ENCODE measurements around the gene C15orf39.
"Not testable (repeated sequence)": the region's sequence is repeated elsewhere in the genome, so short reads cannot be mapped to it uniquely, and the experiment has no call there.

Gene C15orf39

DNA sequence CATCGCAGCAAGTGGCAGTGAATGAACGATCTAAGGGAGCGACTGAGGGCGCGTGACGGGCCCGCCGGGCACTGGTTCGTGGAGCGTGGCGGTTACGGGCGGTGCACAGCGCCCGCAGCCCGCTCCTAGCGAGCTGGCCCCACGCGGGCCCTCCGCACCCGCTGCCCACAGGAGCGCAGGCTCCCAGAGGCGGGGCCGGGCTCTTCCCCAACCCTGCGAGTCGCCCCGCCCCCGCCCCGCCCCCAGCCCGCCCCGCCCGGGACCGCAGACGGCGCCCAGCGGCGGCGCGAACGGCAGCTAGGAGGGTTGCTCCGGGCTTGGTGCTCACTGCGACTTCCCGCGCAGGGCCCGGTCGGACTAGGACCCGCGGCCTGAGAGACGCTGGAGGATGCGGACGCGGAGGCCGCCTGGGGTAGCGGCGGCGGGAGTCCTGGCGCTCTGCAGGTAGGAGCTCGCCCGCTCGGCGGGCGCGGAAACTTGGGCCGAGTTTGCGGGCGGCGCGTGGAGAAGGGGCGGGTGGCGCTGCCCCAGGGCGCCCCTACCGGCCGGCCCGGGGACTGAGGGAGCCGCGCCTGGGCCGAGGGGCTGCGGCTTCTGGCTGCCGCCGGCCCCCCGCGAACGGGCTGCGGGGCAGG lies at the start of gene C15orf39:
Gene C15orf39 (plus strand): TSS at position 267 of the 635 bp plus-strand sequence. CDS start 4,167 bp downstream, outside the sequence.
- H3K4me3 ChIP-seq (ENCODE audit: low read depth, low read length): peak within 1 kb of the TSS; percentile 96
- no peak for DNase-seq (ENCODE audit: low read depth)

DNA sequence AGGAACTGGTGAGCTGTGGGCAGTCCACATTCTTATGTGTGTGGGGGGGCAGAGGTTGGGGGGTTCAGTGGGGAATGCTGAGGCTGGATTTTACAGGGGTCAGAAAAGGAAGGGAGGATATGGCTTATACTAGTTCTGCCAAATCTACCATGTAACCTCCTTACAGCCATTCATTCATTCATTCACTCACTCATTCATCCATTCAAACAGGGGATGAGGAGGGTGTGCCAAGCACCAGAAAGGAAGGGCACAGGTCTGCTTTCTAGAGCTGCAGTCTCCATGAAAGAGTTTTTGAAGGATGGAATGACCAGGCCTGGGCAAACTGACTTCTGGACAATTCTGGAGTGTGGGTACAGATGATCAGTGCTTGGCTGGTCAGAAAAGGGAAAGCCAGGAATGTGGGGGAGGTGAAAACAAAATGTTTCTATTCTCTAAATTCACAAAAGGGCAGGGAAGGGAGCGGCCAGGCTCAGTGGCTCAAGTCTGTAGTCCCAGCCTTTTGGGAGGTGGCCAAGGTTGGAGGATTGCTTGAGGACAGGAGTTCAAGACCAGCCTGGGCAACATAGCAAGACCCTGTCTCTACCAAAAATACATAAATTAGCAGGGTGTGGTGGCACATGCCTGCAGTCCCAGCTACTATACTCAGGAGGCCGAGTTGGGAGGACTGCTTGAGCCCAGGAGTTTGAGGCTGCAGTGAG lies 49.2 kb upstream of the C15orf39 start:
- no peak for DNase-seq (ENCODE audit: low read depth)
- no peak overlapping the region for H3K4me3 ChIP-seq (ENCODE audit: low read depth, low read length)

DNA sequence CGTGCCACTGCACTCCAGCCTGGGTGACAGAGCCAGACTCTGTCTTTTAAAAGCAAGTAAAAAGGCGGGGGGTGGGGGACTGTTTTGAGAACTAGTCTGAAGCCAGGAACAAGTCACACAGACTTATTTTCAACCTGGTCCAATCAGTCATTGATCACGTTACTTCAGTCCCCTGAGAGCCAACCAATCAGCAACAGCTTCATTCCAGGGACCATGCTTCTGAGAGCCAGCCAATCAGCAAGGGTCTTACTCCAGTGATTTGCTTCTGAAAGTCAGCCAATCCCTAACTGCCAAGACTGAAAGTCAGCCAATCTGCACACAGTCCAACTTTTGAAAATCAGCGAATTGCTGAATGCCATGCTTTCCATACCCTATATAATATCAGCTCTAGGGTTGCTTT lies 48.6 kb upstream of the C15orf39 start:
- H3K4me3 ChIP-seq (ENCODE audit: low read depth, low read length): no peak overlapping the region
- DNase-seq (ENCODE audit: low read depth): no peak

DNA sequence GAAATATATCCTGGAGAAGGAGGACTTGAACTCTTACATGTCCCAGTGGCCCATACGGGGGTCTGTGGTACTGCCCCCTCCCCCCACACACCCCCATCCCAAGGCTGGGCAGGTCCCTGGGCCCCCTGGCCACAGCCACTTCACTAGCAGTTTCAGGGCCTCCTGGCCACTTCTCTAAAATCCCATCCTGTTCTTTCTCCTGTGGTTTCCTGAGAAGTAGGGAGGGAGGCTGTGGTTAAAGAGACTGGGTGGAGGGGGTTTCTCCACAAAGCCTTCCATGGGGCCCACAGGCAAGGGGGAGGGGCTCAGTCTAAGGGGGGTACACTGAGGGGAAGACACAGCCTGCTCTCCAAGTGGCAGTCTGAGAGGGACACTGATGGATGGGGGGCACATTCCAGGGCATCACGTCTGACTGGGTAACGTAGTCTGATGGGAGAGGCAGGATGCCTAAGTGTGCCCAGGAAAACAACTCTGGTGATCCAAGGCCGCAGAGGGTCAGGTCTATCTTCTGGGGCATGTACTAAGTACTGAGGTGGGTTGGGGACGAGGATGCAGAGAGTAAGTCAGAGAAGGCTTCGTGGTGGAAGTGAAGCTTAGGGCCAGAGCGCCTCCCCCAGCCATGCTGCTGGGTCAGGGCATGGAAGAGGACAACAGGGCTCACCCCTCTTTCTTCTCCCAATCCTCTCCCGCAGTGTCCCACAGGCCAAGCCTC lies 48.0 kb upstream of the C15orf39 start:
- H3K4me3 ChIP-seq (ENCODE audit: low read depth, low read length): no peak overlapping the region
- no peak for DNase-seq (ENCODE audit: low read depth)

DNA sequence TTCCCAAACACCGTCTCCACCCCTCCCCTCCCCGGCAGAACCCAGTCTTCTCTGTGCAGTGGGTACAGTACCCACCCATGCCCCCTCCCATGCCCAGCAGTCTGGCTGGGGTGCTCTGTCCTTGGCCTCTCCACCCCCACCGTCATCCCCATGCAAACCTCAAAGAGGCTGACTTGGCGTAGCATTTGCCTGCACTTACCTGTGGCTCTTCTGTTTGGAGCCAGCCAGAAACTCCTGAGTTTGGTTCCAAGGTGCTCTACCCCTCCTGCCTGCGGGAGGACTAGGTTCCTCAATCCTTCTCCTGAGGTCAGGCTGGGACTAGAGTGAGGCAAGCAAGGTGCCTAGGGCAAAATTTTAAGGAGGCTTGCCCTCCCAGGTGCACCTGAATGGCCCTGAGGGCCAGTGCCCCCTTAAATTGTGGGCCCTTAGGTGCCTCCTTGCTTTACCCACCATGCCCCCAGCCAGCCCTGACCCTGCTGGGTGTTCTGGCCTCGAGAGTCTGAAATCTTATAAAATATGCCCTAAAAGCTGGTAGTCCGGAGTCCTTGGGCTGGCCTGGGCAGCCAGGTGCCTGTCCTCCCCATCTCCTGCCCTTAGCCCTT lies 47.1 kb upstream of the C15orf39 start:
- H3K4me3 ChIP-seq (ENCODE audit: low read depth, low read length): no peak overlapping the region
- no peak for DNase-seq (ENCODE audit: low read depth)

DNA sequence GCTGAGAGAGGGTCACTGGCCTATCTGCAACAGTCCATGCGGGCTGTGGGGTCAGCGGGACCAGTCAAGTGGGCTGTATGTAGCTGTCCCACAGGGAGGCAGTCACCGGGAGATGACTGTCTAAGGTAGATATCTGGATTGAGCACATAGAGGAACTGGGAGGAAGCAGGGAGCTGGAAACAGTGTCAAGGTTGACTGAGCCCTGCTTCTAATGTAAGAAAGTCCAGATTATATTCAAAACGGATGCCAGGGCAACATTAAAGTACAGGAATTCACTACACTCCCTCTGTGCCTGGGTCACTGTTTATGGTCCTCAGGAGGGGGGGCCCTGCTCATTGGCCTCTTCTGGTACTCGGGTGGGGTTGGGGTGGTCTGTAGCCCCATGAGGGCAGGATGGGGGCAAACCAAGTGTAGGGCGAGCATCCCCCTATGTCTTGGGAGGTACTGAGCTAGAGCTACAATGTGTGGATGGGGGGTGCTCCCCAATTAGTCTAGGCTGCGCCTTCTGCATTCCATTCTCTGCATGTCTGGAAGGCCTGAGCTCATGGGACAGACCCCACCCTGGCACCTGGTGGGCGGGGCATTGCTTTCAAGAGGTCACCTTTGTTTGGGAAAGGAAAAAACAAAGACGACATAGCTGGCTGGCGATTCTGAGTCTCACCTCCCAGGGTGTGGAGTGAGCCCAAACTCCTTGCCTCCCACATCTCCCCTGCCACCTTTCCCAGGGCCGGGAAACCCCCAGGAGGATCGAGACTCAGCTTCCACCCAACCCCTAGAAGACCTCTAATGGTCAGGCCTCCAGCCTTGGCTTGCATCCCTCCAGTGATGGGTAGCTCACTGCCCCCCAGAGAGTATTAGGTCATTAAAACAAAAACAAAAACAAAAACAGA lies 45.1 kb upstream of the C15orf39 start:
- no peak overlapping the region for H3K4me3 ChIP-seq (ENCODE audit: low read depth, low read length)
- DNase-seq (ENCODE audit: low read depth): no peak

DNA sequence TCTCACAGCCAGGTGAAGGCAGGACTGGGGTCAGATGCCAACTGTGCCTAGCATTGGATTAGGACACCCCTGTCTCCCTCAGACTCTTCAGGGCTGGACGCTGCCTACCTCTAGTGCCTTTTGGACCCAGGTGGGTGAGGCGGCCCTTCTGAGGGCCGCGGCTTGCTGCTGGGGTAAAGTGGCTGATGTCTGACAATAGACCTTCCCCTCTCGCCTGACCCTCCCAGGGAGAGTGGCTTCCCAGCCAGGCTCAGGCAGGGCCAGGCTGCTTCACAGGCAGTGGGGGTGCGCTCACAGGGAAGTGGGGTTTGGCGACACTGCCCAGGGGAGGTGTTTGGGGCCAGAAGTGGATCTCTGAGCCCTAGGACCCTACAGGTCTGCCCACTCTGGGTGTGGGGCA lies 43.3 kb upstream of the C15orf39 start:
- no peak overlapping the region for H3K4me3 ChIP-seq (ENCODE audit: low read depth, low read length)
- DNase-seq (ENCODE audit: low read depth): no peak

DNA sequence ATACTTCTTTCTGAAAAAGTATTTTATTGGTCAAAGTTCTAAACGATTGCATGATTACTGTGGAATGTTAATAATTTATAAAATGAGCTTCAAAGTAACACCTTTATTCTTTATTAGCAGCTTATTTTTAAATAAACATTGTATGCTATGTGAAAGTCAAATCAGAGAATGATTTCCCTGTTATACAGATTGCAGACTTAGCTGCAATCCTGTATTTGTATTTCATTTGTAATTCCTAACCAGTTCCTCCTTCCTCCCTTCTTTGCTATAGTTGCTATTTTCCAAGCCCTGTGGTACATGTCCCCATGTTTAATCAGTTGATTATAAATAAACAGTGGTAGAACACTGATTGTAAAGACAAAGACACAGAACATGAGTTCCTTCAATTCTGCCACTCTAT lies 42.4 kb upstream of the C15orf39 start:
- H3K4me3 ChIP-seq (ENCODE audit: low read depth, low read length): no peak overlapping the region
- DNase-seq (ENCODE audit: low read depth): no peak

DNA sequence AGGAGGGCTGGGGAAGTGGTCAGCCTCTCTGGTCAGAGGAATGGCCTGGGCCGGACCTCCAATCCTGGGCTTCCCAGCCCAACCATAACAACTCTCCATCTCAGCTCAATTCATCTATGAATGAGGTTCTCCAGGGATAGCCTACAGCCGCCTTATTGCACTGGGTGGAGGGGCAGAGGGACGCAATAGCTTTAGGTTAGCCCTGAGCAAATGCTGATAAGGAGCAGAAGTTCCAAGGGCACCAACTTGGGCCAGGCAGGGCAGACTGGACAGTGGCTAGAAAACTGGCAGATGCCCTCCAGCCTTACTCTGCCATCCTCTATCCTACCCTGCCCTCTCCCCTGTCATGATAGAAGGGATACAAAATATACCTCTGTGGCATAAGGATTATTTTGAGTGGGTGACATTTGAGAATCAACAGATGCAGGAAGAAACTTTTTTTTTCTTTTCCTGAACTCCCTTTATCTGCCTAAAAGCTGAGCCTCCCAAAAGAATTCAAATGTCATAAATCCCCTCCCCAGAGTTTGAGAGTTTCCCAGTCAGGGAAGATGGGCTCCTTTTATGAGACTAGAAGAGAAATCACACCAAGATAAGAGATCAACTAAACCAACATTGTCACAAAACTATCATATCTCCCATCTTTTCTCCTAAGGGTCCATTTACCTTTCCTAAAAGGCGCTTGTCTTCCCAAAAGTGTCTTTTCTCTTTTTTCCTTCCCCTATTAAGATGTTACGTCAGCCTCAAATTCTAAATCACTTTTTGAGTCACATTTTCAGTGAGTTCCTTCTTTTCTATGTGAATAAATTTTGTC lies 40.4 kb upstream of the C15orf39 start:
- no peak for DNase-seq (ENCODE audit: low read depth)
- no peak overlapping the region for H3K4me3 ChIP-seq (ENCODE audit: low read depth, low read length)

DNA sequence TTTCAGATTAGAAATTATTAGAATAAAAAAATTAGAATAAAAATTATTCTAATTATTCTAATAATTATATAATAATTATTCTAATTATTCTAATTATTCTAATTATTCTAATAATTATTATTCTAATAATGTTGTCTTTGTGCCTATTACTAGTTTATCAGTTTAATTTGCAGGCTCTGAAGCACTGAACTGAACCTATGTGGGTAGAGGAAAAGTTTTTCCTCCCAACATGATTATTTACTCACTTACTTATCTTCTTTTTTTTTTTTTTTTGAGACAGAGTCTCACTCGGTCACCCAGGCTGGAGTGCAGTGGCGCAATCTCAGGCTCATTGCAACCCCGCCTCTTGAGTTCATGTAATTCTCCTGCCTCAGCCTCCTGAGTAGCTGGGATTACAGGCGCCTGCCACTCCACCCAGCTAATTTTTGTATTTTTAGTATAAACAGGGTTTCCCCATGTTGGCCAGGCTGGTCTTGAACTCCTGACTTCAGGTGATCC lies 39.7 kb upstream of the C15orf39 start:
- DNase-seq (ENCODE audit: low read depth): no peak
- no peak overlapping the region for H3K4me3 ChIP-seq (ENCODE audit: low read depth, low read length)

DNA sequence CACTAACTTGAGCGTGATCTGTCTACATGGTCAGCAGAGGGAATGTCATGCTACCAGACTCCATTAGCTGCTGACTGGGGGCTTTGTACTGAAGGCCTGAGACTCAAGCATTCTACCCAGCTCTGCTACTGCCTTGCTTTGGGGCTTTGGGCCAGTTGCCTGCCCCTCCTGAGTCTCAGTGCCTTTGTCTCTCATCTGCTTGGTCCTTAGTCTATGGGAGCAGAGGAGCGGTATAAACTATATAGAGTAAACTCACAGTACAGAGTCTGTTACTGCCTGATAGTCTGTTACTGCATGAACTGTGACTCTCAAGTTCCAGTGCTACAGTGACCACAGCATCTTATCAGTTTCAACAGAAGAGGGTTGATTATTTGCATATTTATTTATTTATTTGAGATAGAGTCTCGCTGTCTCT lies 38.5 kb upstream of the C15orf39 start:
- DNase-seq (ENCODE audit: low read depth): no peak
- no peak overlapping the region for H3K4me3 ChIP-seq (ENCODE audit: low read depth, low read length)

DNA sequence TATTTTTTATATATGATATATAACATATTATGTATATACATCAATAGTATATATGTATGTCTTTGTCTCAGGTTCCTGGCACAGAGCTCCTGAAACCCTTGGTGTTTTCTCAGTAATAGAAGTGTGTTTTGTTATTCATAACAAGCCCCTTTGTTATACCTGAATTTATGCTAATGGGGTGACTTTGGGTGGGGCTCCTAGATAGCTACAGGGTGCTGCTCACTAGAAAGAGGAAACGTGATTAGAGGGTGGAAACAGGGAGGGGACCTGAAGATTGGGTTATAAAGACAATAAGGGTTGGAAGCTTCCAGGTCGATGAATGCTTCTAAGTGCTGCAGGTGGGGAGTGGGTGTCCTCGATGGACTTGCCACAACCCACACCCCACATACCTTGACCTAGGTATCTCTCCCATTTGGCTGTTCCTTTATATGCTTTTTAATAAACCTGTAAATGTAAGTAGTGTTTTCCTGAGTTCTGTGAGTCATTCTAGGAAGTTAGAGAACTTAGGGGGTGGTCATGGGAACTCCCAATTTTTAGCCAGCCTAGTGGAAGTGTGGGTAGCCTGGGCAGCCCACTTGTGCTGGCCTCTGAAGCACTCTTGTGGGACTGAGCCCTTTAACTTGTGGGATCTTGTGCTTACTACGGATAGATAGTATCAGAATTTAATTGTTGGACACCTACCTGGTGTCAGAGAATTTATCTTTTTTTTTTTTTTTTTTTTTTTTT lies 36.9 kb upstream of the C15orf39 start:
- no peak overlapping the region for H3K4me3 ChIP-seq (ENCODE audit: low read depth, low read length)

DNA sequence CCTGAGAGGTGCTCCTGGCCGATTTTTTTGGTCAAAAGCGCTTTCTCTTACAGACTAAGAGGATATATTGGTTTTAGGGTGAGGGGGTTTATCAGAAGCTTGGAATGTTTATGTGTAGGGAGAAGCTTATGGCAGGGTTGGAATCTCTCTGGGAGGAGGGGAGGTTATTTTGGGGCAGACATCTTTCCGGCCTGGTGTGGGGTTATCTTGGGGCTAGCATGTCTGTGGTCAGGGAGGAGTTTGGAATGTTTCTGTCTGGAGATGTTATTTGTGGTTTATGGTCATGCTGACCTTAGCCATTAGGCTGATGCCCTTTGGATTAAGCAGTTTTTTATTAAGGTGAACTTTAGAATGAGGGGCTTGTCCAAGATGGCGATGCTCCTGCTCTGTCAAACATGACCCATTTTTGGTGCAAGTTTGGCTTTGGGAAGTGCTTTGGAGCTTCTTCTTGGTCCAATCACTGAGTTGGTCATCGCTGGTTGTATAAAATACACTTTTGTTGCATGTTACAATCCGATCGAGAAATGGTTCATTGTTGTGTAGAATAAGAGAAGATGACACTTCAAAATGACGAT lies 35.1 kb upstream of the C15orf39 start:
- DNase-seq (ENCODE audit: low read depth): not testable (repeated sequence)

More for the DNA sequence above, 36.9 kb upstream of the C15orf39 start:
- DNase-seq (ENCODE audit: low read depth): no peak

DNA sequence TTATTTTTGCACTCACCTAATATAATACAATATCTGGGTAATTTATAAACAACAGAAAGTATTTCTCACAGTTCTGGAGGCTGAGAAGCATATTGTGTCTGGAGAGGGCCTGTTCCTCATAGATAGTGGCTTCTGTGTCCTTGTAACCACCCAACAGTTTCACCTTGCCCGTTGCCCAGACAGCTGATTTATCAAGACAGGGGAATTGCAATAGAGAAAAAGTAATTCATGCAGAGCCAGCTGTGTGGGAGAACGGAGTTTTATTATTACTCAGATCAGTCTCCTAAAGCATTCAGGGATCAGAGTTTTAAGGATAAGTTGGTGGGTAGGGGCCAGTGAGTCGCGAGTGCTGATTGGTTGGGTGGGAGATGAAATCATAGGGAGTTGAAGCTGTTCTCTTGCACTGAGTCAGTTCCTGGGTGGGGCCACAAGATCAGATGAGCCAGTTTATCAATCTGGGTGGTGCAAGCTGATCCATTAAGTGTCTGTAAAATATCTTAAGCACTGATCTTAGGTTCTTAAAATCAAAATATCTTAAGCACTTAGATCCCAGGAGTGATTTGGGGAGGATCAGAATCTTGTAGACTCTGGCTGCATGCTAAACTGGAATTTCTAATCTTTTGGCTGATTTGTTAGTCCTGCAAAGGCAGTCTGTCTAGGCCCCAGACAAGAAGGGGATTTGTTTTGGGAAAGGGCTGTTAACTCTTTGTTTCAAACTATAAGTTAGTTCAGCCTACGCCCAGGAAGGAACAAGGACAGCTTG lies 33.9 kb upstream of the C15orf39 start:
- DNase-seq (ENCODE audit: low read depth): peak; percentile 65
- no peak overlapping the region for H3K4me3 ChIP-seq (ENCODE audit: low read depth, low read length)

More for the DNA sequence above, 35.1 kb upstream of the C15orf39 start:
- H3K4me3 ChIP-seq (ENCODE audit: low read depth, low read length): not testable (repeated sequence)

DNA sequence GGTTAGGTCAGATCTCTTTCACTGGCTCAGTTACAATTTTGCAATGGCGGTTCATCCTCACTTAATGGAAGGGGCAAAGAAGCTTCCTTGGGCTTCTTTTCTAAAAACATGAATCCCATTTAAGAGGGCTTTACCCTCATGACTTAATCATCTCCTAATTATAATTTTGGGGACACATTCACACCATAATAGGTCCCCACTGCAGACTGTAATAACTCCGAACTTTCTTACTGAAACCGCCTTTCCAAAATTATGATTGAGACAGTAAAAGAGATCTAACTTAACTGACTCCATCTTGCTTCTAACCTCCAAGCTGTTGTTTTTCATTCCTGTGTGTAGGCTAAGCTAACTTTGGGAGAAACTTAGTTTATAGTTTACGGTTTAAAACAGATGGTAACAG lies 33.3 kb upstream of the C15orf39 start:
- H3K4me3 ChIP-seq (ENCODE audit: low read depth, low read length): no peak overlapping the region
- no peak for DNase-seq (ENCODE audit: low read depth)

DNA sequence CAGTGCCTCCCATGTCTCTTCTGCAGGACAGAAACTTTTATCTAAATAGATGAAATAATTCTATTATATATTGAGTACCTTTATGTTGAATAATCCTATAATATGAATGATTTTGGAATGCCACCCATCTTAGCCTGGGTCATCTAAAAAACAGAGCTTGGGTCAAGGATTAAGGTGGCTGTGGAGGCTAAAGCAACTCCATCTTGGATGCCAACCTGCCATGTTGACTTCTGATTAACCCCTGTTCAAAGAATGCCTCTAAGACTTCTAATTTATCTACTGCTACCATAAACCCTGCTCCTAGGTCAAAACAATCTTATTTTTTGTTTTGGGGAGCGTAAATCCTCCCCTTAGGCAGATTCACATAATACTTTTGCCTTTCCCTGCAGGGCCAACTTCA lies 31.5 kb upstream of the C15orf39 start:
- no peak overlapping the region for H3K4me3 ChIP-seq (ENCODE audit: low read depth, low read length)
- DNase-seq (ENCODE audit: low read depth): no peak
